H1 (cell line): ENCODE data around the gene ZNF593. TPM values are rescaled to one million over a fixed set of nuclear protein-coding genes. Genes with fewer than 3 reads are reported as not detected.

Experiments
- CTCF ChIA-PET: fragments of 300-600 bp; sonication (Branson Sonifier 250); formaldehyde crosslinking; loops from one replicate; lab custom pipeline; 2021; ENCODE audit not compliant: partially characterized antibody; lab: Charles Lee
- POLR2A ChIA-PET: fragments of 300-600 bp; sonication (Branson Sonifier 250); formaldehyde crosslinking; loops from one replicate; lab custom pipeline; 2021; ENCODE audit warnings: inconsistent platforms; ENCODE audit not compliant: partially characterized antibody; lab: Charles Lee
- DNase-seq, 2 experiments: peaks; one replicate each; pipeline versions ENCODE4 v3.0.0 to v3.0.0-alpha.2; 2010 to 2022; ENCODE audit warnings: low spot score in 2 of 2, low read depth in 1 of 2, mixed read lengths in 1 of 2
- FAIRE-seq: peaks from 2 replicates; lab custom pipeline; 2011; peaks lifted over from hg19 to GRCh38; lab: Jason Lieb, UNC
- H2AFZ ChIP-seq: 2 replicates; pipeline ENCODE4 v1.8.1; 2012; ENCODE audit warnings: low read length, inconsistent platforms
- H2AK5ac ChIP-seq: 2 replicates; pipeline ENCODE4 v1.6.1; 2013; ENCODE audit warnings: low read depth, low read length
- H2BK120ac ChIP-seq: replicated peaks from 2 replicates; pipeline ENCODE3; 2013; ENCODE audit warnings: low read depth, low read length, inconsistent platforms
- H2BK12ac ChIP-seq: 2 replicates; pipeline ENCODE4 v1.6.1; 2013; ENCODE audit warnings: low read depth, low read length
- H2BK15ac ChIP-seq: 2 replicates; pipeline ENCODE4 v1.6.1; 2013; ENCODE audit warnings: low read length
- H2BK20ac ChIP-seq: 2 replicates; pipeline ENCODE4 v1.6.1; 2013; ENCODE audit warnings: low read length
- H2BK5ac ChIP-seq: 2 replicates; pipeline ENCODE4 v1.6.1; 2013; ENCODE audit warnings: low read depth, low read length
- H3K14ac ChIP-seq: 2 replicates; pipeline ENCODE4 v1.6.1; 2013; ENCODE audit warnings: inconsistent platforms; ENCODE audit not compliant: insufficient read length
- H3K18ac ChIP-seq: 2 replicates; pipeline ENCODE4 v1.6.1; 2013; ENCODE audit warnings: low read length; ENCODE audit errors: extremely low read depth
- H3K23ac ChIP-seq: 2 replicates; pipeline ENCODE4 v1.6.1; 2013; ENCODE audit warnings: inconsistent platforms; ENCODE audit not compliant: insufficient read length
- H3K23me2 ChIP-seq: 2 replicates; pipeline ENCODE4 v1.6.1; 2013; ENCODE audit warnings: low read depth, low read length
- H3K27ac ChIP-seq: 2 replicates; pipeline ENCODE4 v1.6.1; 2011; ENCODE audit warnings: low read depth, low read length, inconsistent platforms
- H3K27me3 ChIP-seq, 4 experiments: replicated peaks in 1 of 4; 1 replicate in 1 of 4; 2 replicates in 3 of 4; pipeline versions ENCODE4 v1.6.1 to v1.8.1; 2011 to 2013; ENCODE audit warnings: low read length in 3 of 4, mild to moderate bottlenecking in 3 of 4, inconsistent platforms in 2 of 4, mixed read lengths in 2 of 4, moderate library complexity in 1 of 4; ENCODE audit not compliant: control insufficient read depth in 3 of 4, insufficient read depth in 3 of 4; ENCODE audit errors: extremely low read depth in 1 of 4
- H3K36me3 ChIP-seq, 4 experiments: 2 replicates each; pipeline versions ENCODE4 v1.6.1 to v1.8.1; 2011 to 2013; ENCODE audit warnings: mild to moderate bottlenecking in 4 of 4, low read length in 3 of 4, moderate library complexity in 2 of 4, control low read depth in 1 of 4, inconsistent platforms in 1 of 4; ENCODE audit not compliant: insufficient read depth in 4 of 4, control insufficient read depth in 2 of 4
- H3K4ac ChIP-seq: replicated peaks from 2 replicates; pipeline ENCODE3; 2013; ENCODE audit warnings: low read length, low read depth, mixed read lengths, inconsistent platforms; ENCODE audit not compliant: insufficient read length
- H3K4me1 ChIP-seq, 4 experiments: replicated peaks in 1 of 4; 1 replicate in 1 of 4; 2 replicates in 3 of 4; pipeline versions ENCODE4 v1.6.1 to v1.8.1; 2011 to 2013; ENCODE audit warnings: low read length in 3 of 4, inconsistent platforms in 2 of 4, mixed read lengths in 1 of 4; ENCODE audit not compliant: insufficient read depth in 4 of 4, control insufficient read depth in 3 of 4
- H3K4me2 ChIP-seq, 2 experiments: 2 replicates each; pipeline versions ENCODE4 v1.6.1 to v1.8.1; 2011 to 2013; ENCODE audit warnings: low read depth in 2 of 2, low read length in 2 of 2, control low read depth in 1 of 2, inconsistent platforms in 1 of 2, mild to moderate bottlenecking in 1 of 2; ENCODE audit not compliant: insufficient read depth in 1 of 2
- H3K4me3 ChIP-seq, 4 experiments: fragments of 200-600, 300-600 bp in 1 of 4; sonication (generic), shearing (Covaris generic), sonication (Bioruptor Twin) in 1 of 4; 2 replicates each; pipeline versions ENCODE4 v1.5.1 to v1.8.1; 2011 to 2016; ENCODE audit warnings: low read length in 4 of 4, low read depth in 3 of 4, control low read depth in 2 of 4, inconsistent platforms in 2 of 4, mild to moderate bottlenecking in 2 of 4, mixed read lengths in 1 of 4, moderate library complexity in 1 of 4; ENCODE audit not compliant: insufficient read depth in 2 of 4; ENCODE audit errors: extremely low read depth in 1 of 4
- H3K56ac ChIP-seq: replicated peaks from 2 replicates; pipeline ENCODE3; 2013; ENCODE audit warnings: low read depth, mild to moderate bottlenecking, mixed read lengths, low read length, inconsistent platforms; ENCODE audit not compliant: insufficient read length
- H3K79me1 ChIP-seq: 2 replicates; pipeline ENCODE4 v1.6.1; 2013; ENCODE audit warnings: low read depth, low read length, control low read depth
- H3K79me2 ChIP-seq, 2 experiments: 2 replicates each; pipeline versions ENCODE4 v1.6.1 to v1.8.1; 2012 to 2013; ENCODE audit warnings: low read length in 2 of 2, mild to moderate bottlenecking in 2 of 2, inconsistent platforms in 1 of 2; ENCODE audit not compliant: insufficient read depth in 2 of 2, control insufficient read depth in 1 of 2
- H3K9ac ChIP-seq, 4 experiments: replicated peaks in 1 of 4; 1 replicate in 1 of 4; 2 replicates in 3 of 4; pipeline versions ENCODE4 v1.6.1 to v1.8.1; 2011 to 2013; ENCODE audit warnings: low read depth in 3 of 4, low read length in 3 of 4, control low read depth in 2 of 4, mild to moderate bottlenecking in 2 of 4, moderate library complexity in 2 of 4, inconsistent platforms in 1 of 4; ENCODE audit errors: extremely low read depth in 1 of 4
- H3K9me3 ChIP-seq, 2 experiments: 2 replicates each; pipeline versions ENCODE4 v1.6.1 to v1.8.1; 2012 to 2013; ENCODE audit warnings: mild to moderate bottlenecking in 2 of 2, moderate library complexity in 2 of 2, control low read depth in 1 of 2, inconsistent platforms in 1 of 2, low read depth in 1 of 2, low read length in 1 of 2, mixed read lengths in 1 of 2; ENCODE audit not compliant: insufficient read depth in 2 of 2
- H4K20me1 ChIP-seq, 2 experiments: replicated peaks in 1 of 2; 2 replicates each; pipeline versions ENCODE3 to v1.8.1; 2011 to 2013; ENCODE audit warnings: inconsistent platforms in 2 of 2, low read length in 2 of 2, mild to moderate bottlenecking in 1 of 2; ENCODE audit not compliant: insufficient read depth in 2 of 2, control insufficient read depth in 1 of 2
- H4K5ac ChIP-seq: 2 replicates; pipeline ENCODE4 v1.6.1; 2013; ENCODE audit warnings: low read length, low read depth, mixed read lengths, inconsistent platforms; ENCODE audit not compliant: insufficient read length
- H4K8ac ChIP-seq: 2 replicates; pipeline ENCODE4 v1.8.0; 2013; ENCODE audit warnings: mild to moderate bottlenecking, moderate library complexity, low read length, inconsistent platforms; ENCODE audit not compliant: insufficient read depth; ENCODE audit errors: extremely low read depth
- H4K91ac ChIP-seq: replicated peaks from 2 replicates; pipeline ENCODE3; 2013; ENCODE audit warnings: low read length, mixed read lengths, inconsistent platforms; ENCODE audit not compliant: insufficient read length
- EP300 ChIP-seq, 2 experiments: IDR thresholded peaks; 1 replicate in 1 of 2; 2 replicates in 1 of 2; pipeline ENCODE4 v1.6.1; 2011 to 2012; ENCODE audit warnings: low read depth in 2 of 2, low read length in 2 of 2, mild to moderate bottlenecking in 2 of 2, borderline replicate concordance in 1 of 2, inconsistent platforms in 1 of 2, moderate library complexity in 1 of 2
- JUND ChIP-seq: IDR thresholded peaks from 2 replicates; pipeline ENCODE4 v1.6.1; 2011; ENCODE audit warnings: mild to moderate bottlenecking, improper control_type of control experiment, low read length
- KDM1A ChIP-seq: fragments of 200-600, 300-600 bp; sonication (generic); IDR thresholded peaks from 2 replicates; pipeline ENCODE4 v1.7.1; 2016; ENCODE audit warnings: mild to moderate bottlenecking, low read length, borderline replicate concordance
- MAFK ChIP-seq: IDR thresholded peaks from 2 replicates; pipeline ENCODE4 v1.6.1; 2012; ENCODE audit warnings: low read depth, mild to moderate bottlenecking, improper control_type of control experiment, low read length
- POLR2A ChIP-seq, 2 experiments: IDR thresholded peaks; 1 replicate in 1 of 2; 2 replicates in 1 of 2; pipeline ENCODE4 v1.6.1; 2011; ENCODE audit warnings: low read depth in 2 of 2, low read length in 2 of 2, mild to moderate bottlenecking in 2 of 2; ENCODE audit errors: control extremely low read depth in 1 of 2
- POLR2AphosphoS5 ChIP-seq: IDR thresholded peaks from 2 replicates; pipeline ENCODE4 v1.6.1; 2011; ENCODE audit warnings: low read depth, low read length
- TAF7 ChIP-seq: optimal IDR thresholded peaks from 2 replicates; pipeline ENCODE3; 2011; ENCODE audit warnings: low read depth, mild to moderate bottlenecking, inconsistent platforms, low read length, moderate library complexity, borderline replicate concordance
- TBP ChIP-seq: IDR thresholded peaks from 2 replicates; pipeline ENCODE4 v1.6.1; 2011; ENCODE audit warnings: low read depth, low read length, improper control_type of control experiment
- TCF12 ChIP-seq: IDR thresholded peaks from 2 replicates; pipeline ENCODE4 v1.6.1; 2011; ENCODE audit warnings: low read depth, mild to moderate bottlenecking, low read length
- USF2 ChIP-seq: IDR thresholded peaks from 2 replicates; pipeline ENCODE4 v1.6.1; 2011; ENCODE audit warnings: low read length, improper control_type of control experiment
- WGBS, 2 experiments: shearing (Covaris generic) in 1 of 2; methylation state at CpG; one replicate each; pipeline versions ENCODE4 v1.1.6 to v1.1.7; 2013 to 2015; ENCODE audit warnings: low lambda C conversion rate in 2 of 2, mixed read lengths in 2 of 2, inconsistent platforms in 1 of 2, low coverage in 1 of 2, missing lambda C conversion rate in 1 of 2; ENCODE audit not compliant: insufficient replicate concordance in 2 of 2, insufficient coverage in 1 of 2, insufficient read length in 1 of 2; ENCODE audit errors: extremely low coverage in 1 of 2, missing lambda C conversion rate in 1 of 2; 5-methylcytosine and 5-hydroxymethylcytosine counted together
- polyA plus RNA-seq, 7 experiments: library from polyadenylated mRNA; depleted of rRNA in 3 of 7; stranded (reverse) in 5 of 7; unstranded in 2 of 7; fragments of >200 nt in 5 of 7; fragments of 200-250 nt in 2 of 7; gene quantifications; 1 replicate in 5 of 7; 2 replicates in 1 of 7; 4 replicates in 1 of 7; pipeline versions ENCODE4 v1.2.1 to v1.2.3, GENCODE V29; 2011 to 2013; ENCODE audit warnings: missing spikeins in 2 of 7, mixed read lengths in 2 of 7
- total RNA-seq: library from RNA; stranded (reverse); fragmentation: NEBNext Ultra II Directional; extraction: Animal tissue kit (Norgen Biotek cat#: 25700); gene quantifications from 2 replicates; pipeline ENCODE4 v1.2.1, GENCODE V29; 2021

ZNF593 gene
- total and polyA plus RNA-seq, 2 of the 8 experiments (the other 6 are each of a cell fraction or from before 2014, with no cell fraction given): 38.2 to 68.0 TPM

GRCh38 chr1:26164861-26165842 lies 4.6 kb upstream of the ZNF593 start:
- H3K9ac ChIP-seq: peak overlapping the region in 3 of 4 experiments; percentile 10 to 44 (median 20); a peak in 1 of 7 replicates
- CTCF ChIA-PET: interaction anchor here (1.0 to 1.7 kb wide), 8 partner anchors 9 to 129 kb away, joined by 3 to 9 read pairs (median 4); partner anchors contain the start of gene CATSPER4
- H3K23ac ChIP-seq: no peak overlapping the region
- H3K4me1 ChIP-seq: peaks cover 5 to 34% (median 15%) of the 10 kb centered on the region in 4 experiments
- H4K8ac ChIP-seq: no peak overlapping the region
- H3K4me2 ChIP-seq: peak overlapping the region; percentile 81 to 89
- no peaks in the 10 kb centered on the region for H3K36me3 ChIP-seq
- H3K4me3 ChIP-seq: peak overlapping the region; percentile 39 to 65 (median 46)
- peak overlapping the region; percentile 87; the same call in 1 of the 2 replicates for H2BK12ac ChIP-seq
- no peak overlapping the region for H3K56ac ChIP-seq
- H3K79me2 ChIP-seq: peaks cover 0 to 2% of the 10 kb centered on the region in 2 experiments; a peak in 1 of 4 replicates
- no peak overlapping the region for H4K5ac ChIP-seq
- H3K27me3 ChIP-seq: peaks cover 31 to 51% (median 45%) of the 10 kb centered on the region in 4 experiments
- peak overlapping the region; percentile 24; the same call in 1 of the 2 replicates for H2BK5ac ChIP-seq
- no peak overlapping the region for H2BK20ac ChIP-seq
- FAIRE-seq (no peak), DNase-seq (no peak)
- POLR2A ChIA-PET: interaction anchor here (1.0 to 1.4 kb wide), 2 partner anchors 36 to 125 kb away, joined by 3 to 4 read pairs; no protein-coding TSS in a partner anchor
- no peak overlapping the region for H3K14ac ChIP-seq
- H2AK5ac ChIP-seq: no peak overlapping the region
- H4K91ac ChIP-seq: peak overlapping the region; percentile 20
- H4K20me1 ChIP-seq: peaks cover 3 to 5% of the 10 kb centered on the region in 2 experiments
- peaks cover 11% of the 10 kb centered on the region for H3K23me2 ChIP-seq
- peak overlapping the region; percentile 14; the same call in 1 of the 2 replicates for H2AFZ ChIP-seq
- no peak overlapping the region for H2BK15ac ChIP-seq
- no peak overlapping the region for H3K4ac ChIP-seq
- H3K18ac ChIP-seq: peak overlapping the region; percentile 78
- whole genome bisulfite sequencing, 2 experiments: 51% methylated on average over 16 of the region's 19 CpGs; no CpG with 5 or more reads in 1 of the 2 experiments
- no peak overlapping the region for H2BK120ac ChIP-seq
- H3K79me1 ChIP-seq: no peaks in the 10 kb centered on the region
- H3K9me3 ChIP-seq: no peaks in the 10 kb centered on the region
- H3K27ac ChIP-seq: no peak overlapping the region
- TF ChIP-seq KDM1A (no peak), POLR2A (IDR thresholded peaks at IDR 0.05; ENCODE audit: control extremely low read depth in 1 of 2, low read depth in 2 of 2, low read length in 2 of 2) (no peak), TAF7 (no peak), USF2 (no peak), TCF12 (no peak), EP300 (IDR thresholded peaks at IDR 0.05; ENCODE audit: borderline replicate concordance in 1 of 2, low read depth in 2 of 2, low read length in 2 of 2) (no peak), TBP (no peak), POLR2AphosphoS5 (no peak), JUND (no peak), MAFK (no peak)
